OCI-LY1 (cell line): ENCODE measurements around the gene SAP30BP.

Experiments
- H2AFZ ChIP-seq: fragments of 200-600 bp; sonication (generic), shearing (Covaris generic); 2 replicates; pipeline ENCODE4 v1.6.0; 2014; ENCODE audit warnings: antibody characterized with exemption, mild to moderate bottlenecking, low read length
- H3F3A ChIP-seq: fragments of 200-600 bp; sonication (generic), shearing (Covaris generic); 2 replicates; pipeline ENCODE4 v1.6.0; 2014; ENCODE audit warnings: mild to moderate bottlenecking, antibody characterized with exemption, low read length, moderate library complexity; ENCODE audit not compliant: insufficient read depth
- H3K27ac ChIP-seq: fragments of 200-600 bp; sonication (generic); 2 replicates; pipeline ENCODE4 v1.5.1; 2014; ENCODE audit warnings: low read length, mixed run types, mild to moderate bottlenecking, low read depth; ENCODE audit not compliant: poor library complexity, severe bottlenecking
- H3K27me3 ChIP-seq: fragments of 200-600 bp; sonication (generic); 2 replicates; pipeline ENCODE4 v1.6.0; 2014; ENCODE audit warnings: antibody characterized with exemption, mild to moderate bottlenecking, low read length, moderate library complexity; ENCODE audit not compliant: insufficient read depth
- H3K36me3 ChIP-seq: fragments of 200-600 bp; sonication (generic); 2 replicates; pipeline ENCODE4 v1.6.1; 2014; ENCODE audit warnings: mild to moderate bottlenecking, antibody characterized with exemption, low read length, moderate library complexity, mixed read lengths; ENCODE audit not compliant: insufficient read depth
- H3K4me1 ChIP-seq: fragments of 200-600 bp; sonication (generic); 2 replicates; pipeline ENCODE4 v1.5.1; 2014; ENCODE audit warnings: mild to moderate bottlenecking, low read length, moderate library complexity; ENCODE audit not compliant: insufficient read depth, severe bottlenecking
- H3K4me2 ChIP-seq: fragments of 200-600 bp; sonication (generic), shearing (Covaris generic); 2 replicates; pipeline ENCODE4 v1.6.1; 2014; ENCODE audit warnings: low read length
- H3K4me3 ChIP-seq: fragments of 200-600 bp; sonication (generic); 2 replicates; pipeline ENCODE4 v1.5.1; 2014; ENCODE audit warnings: low read length, low read depth, mild to moderate bottlenecking, mixed read lengths; ENCODE audit not compliant: poor library complexity, severe bottlenecking
- H3K79me2 ChIP-seq: fragments of 200-600 bp; shearing (Covaris generic); 2 replicates; pipeline ENCODE4 v1.6.1; 2016; ENCODE audit warnings: mixed run types, low read length, mixed read lengths; ENCODE audit not compliant: insufficient read depth
- H3K9ac ChIP-seq: fragments of 200-600 bp; sonication (generic), shearing (Covaris generic); 2 replicates; pipeline ENCODE4 v1.6.1; 2014; ENCODE audit warnings: mild to moderate bottlenecking, low read length, mixed read lengths
- H3K9me2 ChIP-seq: fragments of 200-600 bp; sonication (generic), shearing (Covaris generic); 2 replicates; pipeline ENCODE4 v1.6.1; 2014; ENCODE audit warnings: low read depth, mild to moderate bottlenecking, low read length, mixed read lengths
- H3K9me3 ChIP-seq: fragments of 200-600 bp; shearing (Covaris generic); 2 replicates; pipeline ENCODE4 v1.6.1; 2014; ENCODE audit warnings: low read length, mixed read lengths
- H4K20me1 ChIP-seq: fragments of 200-600 bp; sonication (generic), shearing (Covaris generic); 2 replicates; pipeline ENCODE4 v1.6.0; 2016; ENCODE audit warnings: mild to moderate bottlenecking, low read length; ENCODE audit not compliant: insufficient read depth
- CTCF ChIP-seq: fragments of 200-600 bp; sonication (generic), shearing (Covaris generic); IDR thresholded peaks from 2 replicates; pipeline ENCODE4 v1.5.1; 2017; ENCODE audit warnings: mild to moderate bottlenecking, antibody characterized with exemption, low read length, moderate library complexity, mixed read lengths
- EZH2 ChIP-seq: fragments of 200-600 bp; sonication (generic), shearing (Covaris generic); IDR thresholded peaks from 2 replicates; pipeline ENCODE4 v1.8.0; 2017; ENCODE audit warnings: borderline replicate concordance, mixed run types, mild to moderate bottlenecking, antibody characterized with exemption, low read length, moderate library complexity, mixed read lengths

The SAP30BP gene

DNA sequence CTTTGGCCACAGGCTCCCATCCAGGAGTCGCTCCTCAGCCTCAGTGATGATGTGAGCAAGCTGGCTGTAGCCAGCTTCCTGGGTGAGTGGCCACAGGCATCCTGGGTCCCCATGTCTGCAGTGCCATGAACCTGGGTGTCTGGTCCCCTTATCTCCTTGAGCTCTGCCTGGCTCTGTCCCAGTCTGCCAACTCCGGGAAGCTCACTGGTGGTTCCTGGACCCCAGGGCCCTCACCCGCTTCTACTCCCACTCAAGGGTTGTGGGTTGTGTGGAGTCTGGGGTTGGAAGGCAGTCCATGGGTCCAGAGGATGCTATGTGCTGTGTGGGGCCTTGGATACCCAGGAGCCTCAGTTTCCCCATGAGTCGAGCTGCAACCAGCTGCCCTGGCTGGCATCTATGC is 45.6 kb upstream of the SAP30BP start:
- H3K4me2 ChIP-seq, result no peak overlapping the region
- no peak overlapping the region for H3K4me3 ChIP-seq
- H3K4me1 ChIP-seq, result no peaks in the 10 kb centered on the region
- no peaks in the 10 kb centered on the region for H3F3A ChIP-seq
- H3K27me3 ChIP-seq, result peaks cover 5% of the 10 kb centered on the region; the same call in 1 of the 2 replicates
- no peaks in the 10 kb centered on the region for H3K9me2 ChIP-seq
- no peaks in the 10 kb centered on the region for H3K9me3 ChIP-seq
- no peaks in the 10 kb centered on the region for H3K79me2 ChIP-seq
- H3K27ac ChIP-seq, result no peak overlapping the region
- no peak overlapping the region for H2AFZ ChIP-seq
- H3K9ac ChIP-seq, result no peak overlapping the region
- no peaks in the 10 kb centered on the region for H3K36me3 ChIP-seq
- H4K20me1 ChIP-seq, result no peaks in the 10 kb centered on the region
- TF ChIP-seq CTCF, result no peak
- no peak for TF ChIP-seq EZH2

DNA sequence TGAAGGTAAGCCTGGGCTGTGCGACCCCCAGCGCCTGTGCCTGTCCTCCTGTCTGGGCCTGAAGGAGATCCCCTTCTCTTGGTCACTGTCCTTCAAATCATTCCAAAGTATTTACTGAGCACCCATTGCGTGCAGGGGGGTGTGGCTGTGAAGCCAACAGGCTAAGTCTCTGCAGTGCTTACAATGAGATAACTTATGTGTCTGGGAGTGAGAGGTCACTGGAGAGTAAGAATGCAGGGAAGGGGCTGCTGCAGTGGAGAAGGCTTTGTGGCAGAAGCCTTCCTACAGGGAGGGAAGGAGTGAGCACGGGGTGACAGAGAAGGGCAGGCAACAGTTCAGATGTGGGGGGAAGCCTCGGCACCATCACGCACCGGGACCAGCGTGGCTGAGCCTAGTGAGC is 45.1 kb upstream of the SAP30BP start:
- H3K27ac ChIP-seq, result no peak overlapping the region
- H3K4me2 ChIP-seq, result no peak overlapping the region
- no peak overlapping the region for H3K9ac ChIP-seq
- peaks cover 5% of the 10 kb centered on the region; the same call in 1 of the 2 replicates for H3K27me3 ChIP-seq
- no peaks in the 10 kb centered on the region for H3K4me1 ChIP-seq
- H3K4me3 ChIP-seq, result no peak overlapping the region
- no peaks in the 10 kb centered on the region for H3K79me2 ChIP-seq
- no peak overlapping the region for H2AFZ ChIP-seq
- no peaks in the 10 kb centered on the region for H3K36me3 ChIP-seq
- no peak for TF ChIP-seq EZH2
- TF ChIP-seq CTCF, result no peak
- H3F3A ChIP-seq, result no peaks in the 10 kb centered on the region
- no peaks in the 10 kb centered on the region for H4K20me1 ChIP-seq
- H3K9me3 ChIP-seq, result no peaks in the 10 kb centered on the region
- H3K9me2 ChIP-seq, result no peaks in the 10 kb centered on the region

- Histone ChIP-seq H3K4me3 (no peak overlapping the region), H3K36me3 (no peaks in the 10 kb centered on the region), H3K9me3 (no peaks in the 10 kb centered on the region), H4K20me1 (no peaks in the 10 kb centered on the region), H3K9me2 (no peaks in the 10 kb centered on the region), H3F3A (no peaks in the 10 kb centered on the region), H3K27ac (no peak overlapping the region), H3K79me2 (no peaks in the 10 kb centered on the region), H3K9ac (no peak overlapping the region), H2AFZ (no peak overlapping the region), H3K4me2 (no peak overlapping the region), H3K27me3 (peaks cover 5% of the 10 kb centered on the region; the same call in 1 of the 2 replicates), H3K4me1 (no peaks in the 10 kb centered on the region)
- TF ChIP-seq CTCF (no peak), EZH2 (no peak)
Measured at GRCh38 chr17:75622771-75623273, 44.3 kb upstream of the SAP30BP start.
